BLaER1 treated with 17β-estradiol and CSF1 and Interleukin-3, amounts not matched to agents 10 nM and 100 nM (cell line): ENCODE measurements around the gene CSTF1.
A peak's percentile ranks its signal among the peaks of the same experiment; 100 is the strongest.

Experiments
- H3K27ac ChIP-seq, 11 experiments: shearing (Covaris generic); formaldehyde crosslinking; 2 replicates each; pipeline ENCODE4 v1.8.1; 2022
- H3K27me3 ChIP-seq, 11 experiments: shearing (Covaris generic); formaldehyde crosslinking; 2 replicates each; pipeline ENCODE4 v1.8.1; 2022
- H3K36me3 ChIP-seq, 11 experiments: shearing (Covaris generic); formaldehyde crosslinking; 2 replicates each; pipeline ENCODE4 v1.8.1; 2022
- H3K4me1 ChIP-seq, 10 experiments: shearing (Covaris generic); formaldehyde crosslinking; 2 replicates each; pipeline ENCODE4 v1.8.1; 2022
- H3K4me2 ChIP-seq, 11 experiments: shearing (Covaris generic); formaldehyde crosslinking; 2 replicates each; pipeline ENCODE4 v1.8.1; 2022
- H3K4me3 ChIP-seq, 10 experiments: shearing (Covaris generic); formaldehyde crosslinking; 2 replicates each; pipeline ENCODE4 v1.8.1; 2022
- H3K9ac ChIP-seq, 11 experiments: shearing (Covaris generic); formaldehyde crosslinking; 2 replicates each; pipeline ENCODE4 v1.8.1; 2022
- H3K9me3 ChIP-seq, 11 experiments: shearing (Covaris generic); formaldehyde crosslinking; replicated peaks in 1 of 11; 2 replicates each; pipeline ENCODE4 v1.8.1; 2022
- H4K20me1 ChIP-seq, 11 experiments: shearing (Covaris generic); formaldehyde crosslinking; 2 replicates each; pipeline ENCODE4 v1.8.1; 2022
- Cebpa-rat ChIP-seq, 11 experiments: shearing (Covaris generic); IDR thresholded peaks; 2 replicates each; pipeline ENCODE4 v1.8.1; 2022

Gene CSTF1

GRCh38 chr20:56438284-56438683 lies 45.8 kb downstream of the CSTF1 start:
- H3K4me1 ChIP-seq = peaks cover 30 to 48% (median 37%) of the 10 kb centered on the region in 10 experiments
- H3K4me2 ChIP-seq = no peak overlapping the region
- no peaks in the 10 kb centered on the region for H4K20me1 ChIP-seq
- peaks cover 0 to 8% (median 0%) of the 10 kb centered on the region in 11 experiments; a peak in 1 of 22 replicates for H3K36me3 ChIP-seq
- no peak overlapping the region for H3K9ac ChIP-seq
- peaks cover 0 to 21% (median 0%) of the 10 kb centered on the region in 11 experiments; a peak in 5 of 22 replicates for H3K27me3 ChIP-seq
- TF ChIP-seq Cebpa-rat (IDR thresholded peaks at IDR 0.05) = no peak
- no peaks in the 10 kb centered on the region for H3K9me3 ChIP-seq
- no peak overlapping the region for H3K27ac ChIP-seq
- H3K4me3 ChIP-seq = no peak overlapping the region

DNA sequence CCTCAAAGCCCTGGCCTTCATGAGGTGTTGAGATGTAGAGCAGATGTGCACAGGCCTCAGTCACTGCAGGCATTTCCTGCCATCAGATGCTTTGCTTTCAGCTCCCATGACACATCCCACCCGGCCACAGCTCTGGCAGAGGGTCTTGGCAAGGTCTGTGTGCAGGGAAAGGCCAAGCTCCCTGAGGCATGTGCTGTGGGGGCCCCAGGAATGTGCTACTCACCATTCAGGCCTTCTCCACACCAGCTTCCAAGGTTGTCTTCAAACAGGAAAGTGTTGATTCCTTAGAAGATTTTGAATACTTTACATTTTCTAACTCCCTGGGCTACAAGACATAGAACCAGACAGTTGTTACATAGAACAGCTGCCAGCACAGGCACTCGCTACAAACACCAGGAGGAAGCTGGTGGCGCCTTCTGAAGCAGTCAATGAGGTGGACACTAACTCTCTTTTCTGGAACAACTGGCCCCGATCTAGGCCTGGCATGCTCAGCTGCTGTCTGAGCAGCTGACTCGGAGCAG lies 47.4 kb downstream of the CSTF1 start:
- Histone ChIP-seq H3K27ac (no peak overlapping the region), H3K27me3 (peaks cover 0 to 17% (median 0%) of the 10 kb centered on the region in 11 experiments; a peak in 4 of 22 replicates), H3K36me3 (peaks cover 0 to 8% (median 0%) of the 10 kb centered on the region in 11 experiments; a peak in 1 of 22 replicates), H3K4me1 (peaks cover 30 to 47% (median 37%) of the 10 kb centered on the region in 10 experiments), H3K4me2 (peak overlapping the region; percentile 32 to 76 (median 53); a peak in 21 of 22 replicates), H3K4me3 (no peak overlapping the region), H3K9ac (no peak overlapping the region), H3K9me3 (no peaks in the 10 kb centered on the region), H4K20me1 (no peaks in the 10 kb centered on the region)
- TF ChIP-seq Cebpa-rat (IDR thresholded peaks at IDR 0.05) = no peak

DNA sequence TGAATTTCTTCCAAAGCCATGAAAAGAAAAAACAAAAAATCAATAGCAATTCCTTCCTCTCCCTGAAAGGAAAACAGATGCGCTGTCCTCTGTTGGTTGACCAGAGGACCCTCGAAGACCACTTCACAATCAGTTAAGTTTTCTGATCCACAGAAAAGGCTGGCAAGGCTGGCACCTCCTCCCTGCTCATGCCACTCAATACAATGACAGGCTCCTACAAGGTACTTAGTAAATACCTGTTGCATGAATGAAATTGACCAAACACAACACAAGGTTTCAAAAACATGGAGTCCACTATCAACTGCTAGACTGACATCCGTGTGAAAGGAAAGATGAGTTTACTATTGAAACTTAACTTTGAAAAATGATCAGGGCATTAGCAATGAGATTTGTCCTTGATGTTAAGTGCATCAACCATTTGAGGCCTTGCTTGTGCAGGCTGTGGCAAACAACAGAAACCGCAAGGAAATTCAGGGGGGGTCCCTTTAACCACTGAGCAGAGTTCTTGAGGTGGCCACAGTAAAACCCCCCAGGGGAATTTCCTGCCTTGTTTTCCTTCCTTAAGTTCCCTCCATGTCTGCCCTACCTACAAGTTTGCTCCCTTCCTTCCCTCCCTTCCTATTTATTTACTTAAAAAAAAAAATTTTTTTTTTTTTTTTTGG lies 48.0 kb downstream of the CSTF1 start:
- Histone ChIP-seq H3K27me3 (peaks cover 0 to 17% (median 0%) of the 10 kb centered on the region in 11 experiments; a peak in 4 of 22 replicates), H3K4me1 (peaks cover 30 to 45% (median 37%) of the 10 kb centered on the region in 10 experiments), H3K9me3 (no peaks in the 10 kb centered on the region), H3K9ac (no peak overlapping the region), H3K27ac (no peak overlapping the region), H3K36me3 (peaks cover 0 to 8% (median 0%) of the 10 kb centered on the region in 11 experiments; a peak in 1 of 22 replicates), H3K4me3 (no peak overlapping the region), H4K20me1 (no peaks in the 10 kb centered on the region), H3K4me2 (peak overlapping the region; percentile 32 to 76 (median 53); a peak in 20 of 22 replicates)
- TF ChIP-seq Cebpa-rat (IDR thresholded peaks at IDR 0.05) = no peak

DNA sequence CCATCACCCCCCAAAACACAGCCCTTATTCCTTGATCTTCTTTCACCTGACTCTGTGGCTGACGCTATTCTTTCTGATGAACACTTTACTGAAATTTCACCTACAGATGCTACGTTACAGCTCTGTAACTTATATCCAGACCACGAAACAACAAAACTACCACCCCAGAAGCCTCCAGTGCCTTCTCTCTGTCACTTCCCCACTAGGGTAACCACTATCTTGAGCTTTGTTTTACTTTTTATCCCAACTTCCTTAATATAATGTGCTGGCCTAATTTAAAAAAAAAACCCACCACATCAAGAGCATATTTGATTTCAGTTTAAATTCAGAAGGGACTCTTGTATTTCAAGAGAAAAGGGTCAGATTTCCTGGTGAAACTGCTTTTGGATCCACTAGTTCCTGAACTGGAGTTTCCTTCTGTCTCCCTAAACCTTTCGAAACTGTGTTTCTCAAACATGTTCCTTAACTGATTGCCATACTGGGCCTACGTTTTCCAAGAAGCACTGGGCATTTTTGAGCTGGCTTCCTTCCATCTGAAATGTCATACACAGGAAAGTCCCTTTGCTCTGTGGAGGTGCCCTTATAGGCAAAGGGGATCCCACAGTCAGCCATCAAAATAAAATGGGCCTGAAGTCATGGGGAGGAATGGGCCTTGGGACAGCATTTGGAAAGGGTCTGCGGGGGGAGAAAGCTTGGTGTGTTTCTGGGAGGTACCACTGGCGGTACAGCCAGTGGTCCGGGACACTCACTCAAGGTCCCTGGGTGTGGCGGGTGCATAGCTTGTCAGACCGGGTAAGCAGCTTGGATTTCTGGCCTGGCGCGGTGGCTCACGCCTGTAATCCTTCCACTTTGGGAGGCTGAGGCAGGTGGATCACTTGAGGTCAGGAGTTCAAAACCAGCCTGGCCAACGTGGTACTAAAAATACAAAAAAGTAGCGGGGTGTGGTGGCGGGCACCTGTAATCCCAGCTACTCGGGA lies 50.2 kb downstream of the CSTF1 start:
- Histone ChIP-seq H3K9ac (peak overlapping the region in 3 of 11 experiments; percentile 10 to 34 (median 29); a peak in 3 of 22 replicates), H3K9me3 (no peaks in the 10 kb centered on the region), H3K4me3 (no peak overlapping the region), H3K4me2 (peak overlapping the region; percentile 11 to 73 (median 49)), H3K27ac (peak overlapping the region in 6 of 11 experiments; percentile 0 to 66 (median 36); a peak in 8 of 22 replicates), H4K20me1 (no peaks in the 10 kb centered on the region), H3K36me3 (peaks cover 0 to 3% (median 0%) of the 10 kb centered on the region in 11 experiments; a peak in 1 of 22 replicates), H3K4me1 (peaks cover 30 to 43% (median 36%) of the 10 kb centered on the region in 10 experiments), H3K27me3 (peaks cover 0 to 15% (median 0%) of the 10 kb centered on the region in 11 experiments; a peak in 4 of 22 replicates)
- no peak for TF ChIP-seq Cebpa-rat (IDR thresholded peaks at IDR 0.05)

- H3K9ac ChIP-seq = no peak overlapping the region
- peak overlapping the region in 1 of 11 experiments; percentile 60; a peak in 1 of 22 replicates for H3K4me2 ChIP-seq
- H3K9me3 ChIP-seq = no peaks in the 10 kb centered on the region
- no peak overlapping the region for H3K27ac ChIP-seq
- H3K4me3 ChIP-seq = no peak overlapping the region
- no peaks in the 10 kb centered on the region for H3K36me3 ChIP-seq
- H3K27me3 ChIP-seq = peaks cover 0 to 10% (median 0%) of the 10 kb centered on the region in 11 experiments; a peak in 3 of 22 replicates
- no peak for TF ChIP-seq Cebpa-rat (IDR thresholded peaks at IDR 0.05)
- peaks cover 35 to 43% (median 38%) of the 10 kb centered on the region in 10 experiments for H3K4me1 ChIP-seq
- H4K20me1 ChIP-seq = no peaks in the 10 kb centered on the region
These were observed 51.5 kb downstream of the CSTF1 start for GRCh38 chr20:56443654-56444540.

DNA sequence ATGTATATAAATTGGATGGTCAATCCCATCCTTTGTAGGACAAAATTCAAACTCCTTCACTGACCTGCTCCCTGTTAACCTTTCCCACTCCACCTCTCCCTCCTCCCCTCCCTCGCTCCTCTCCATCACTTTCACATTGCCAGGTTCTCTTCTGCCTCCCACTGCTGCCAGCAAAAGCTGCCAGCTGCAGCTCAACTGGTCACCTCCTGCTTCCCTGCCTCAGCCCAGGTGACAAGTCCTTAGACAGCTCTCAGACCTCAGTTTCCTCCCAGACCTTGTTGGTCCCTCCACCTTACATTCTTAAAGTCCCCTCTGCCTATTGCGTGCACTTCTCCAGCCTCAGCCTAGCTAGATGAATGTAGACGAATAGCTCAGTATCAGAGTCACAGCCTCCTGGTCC lies 52.7 kb downstream of the CSTF1 start:
- no peaks in the 10 kb centered on the region for H3K9me3 ChIP-seq
- H4K20me1 ChIP-seq = no peaks in the 10 kb centered on the region
- H3K27ac ChIP-seq = no peak overlapping the region
- H3K4me2 ChIP-seq = no peak overlapping the region
- H3K9ac ChIP-seq = no peak overlapping the region
- no peak for TF ChIP-seq Cebpa-rat (IDR thresholded peaks at IDR 0.05)
- H3K27me3 ChIP-seq = peaks cover 0 to 1% (median 0%) of the 10 kb centered on the region in 11 experiments; a peak in 2 of 22 replicates
- peaks cover 24 to 32% (median 28%) of the 10 kb centered on the region in 10 experiments for H3K4me1 ChIP-seq
- no peaks in the 10 kb centered on the region for H3K36me3 ChIP-seq
- no peak overlapping the region for H3K4me3 ChIP-seq

- TF ChIP-seq Cebpa-rat (IDR thresholded peaks at IDR 0.05) = no peak
- no peak overlapping the region for H3K9ac ChIP-seq
- H3K4me2 ChIP-seq = no peak overlapping the region
- H4K20me1 ChIP-seq = no peaks in the 10 kb centered on the region
- no peaks in the 10 kb centered on the region for H3K36me3 ChIP-seq
- H3K4me3 ChIP-seq = no peak overlapping the region
- H3K27ac ChIP-seq = no peak overlapping the region
- H3K9me3 ChIP-seq = no peaks in the 10 kb centered on the region
- H3K27me3 ChIP-seq = no peaks in the 10 kb centered on the region
- H3K4me1 ChIP-seq = peaks cover 20 to 28% (median 24%) of the 10 kb centered on the region in 10 experiments
These were observed 53.1 kb downstream of the CSTF1 start for GRCh38 chr20:56445540-56445939.

- TF ChIP-seq Cebpa-rat (IDR thresholded peaks at IDR 0.05) = no peak
These were observed 54.8 kb downstream of the CSTF1 start for GRCh38 chr20:56447227-56447626.

More at GRCh38 chr20:56447227-56447626, 54.8 kb downstream of the CSTF1 start:
- no peaks in the 10 kb centered on the region for H4K20me1 ChIP-seq
- H3K4me1 ChIP-seq = peaks cover 8 to 16% (median 12%) of the 10 kb centered on the region in 10 experiments
- H3K36me3 ChIP-seq = peaks cover 0 to 9% (median 0%) of the 10 kb centered on the region in 11 experiments; a peak in 3 of 22 replicates
- H3K27me3 ChIP-seq = no peaks in the 10 kb centered on the region
- no peaks in the 10 kb centered on the region for H3K9me3 ChIP-seq
- H3K4me2 ChIP-seq = no peak overlapping the region
- H3K27ac ChIP-seq = no peak overlapping the region
- no peak overlapping the region for H3K9ac ChIP-seq
- no peak overlapping the region for H3K4me3 ChIP-seq
